Lower leg skin (tissue), 3 donors: ENCODE measurements around the gene THOP1.

ENCODE experiments used
- POLR2A ChIP-seq, 2 donors: fragments of 450-650 bp; IDR thresholded peaks; one replicate each; pipeline ENCODE4 v1.6.1; 2016 to 2017; ENCODE audit warnings: antibody characterized with exemption in 2 of 2, mild to moderate bottlenecking in 1 of 2, moderate library complexity in 1 of 2
- TF ChIP-seq, protein P1 (sequence below), 3 donors: fragments of 450-650 bp; IDR thresholded peaks; one replicate each; pipeline ENCODE4 v1.5.1; 2016; ENCODE audit warnings: antibody characterized with exemption in 3 of 3, mild to moderate bottlenecking in 3 of 3, moderate library complexity in 2 of 3

DNA sequence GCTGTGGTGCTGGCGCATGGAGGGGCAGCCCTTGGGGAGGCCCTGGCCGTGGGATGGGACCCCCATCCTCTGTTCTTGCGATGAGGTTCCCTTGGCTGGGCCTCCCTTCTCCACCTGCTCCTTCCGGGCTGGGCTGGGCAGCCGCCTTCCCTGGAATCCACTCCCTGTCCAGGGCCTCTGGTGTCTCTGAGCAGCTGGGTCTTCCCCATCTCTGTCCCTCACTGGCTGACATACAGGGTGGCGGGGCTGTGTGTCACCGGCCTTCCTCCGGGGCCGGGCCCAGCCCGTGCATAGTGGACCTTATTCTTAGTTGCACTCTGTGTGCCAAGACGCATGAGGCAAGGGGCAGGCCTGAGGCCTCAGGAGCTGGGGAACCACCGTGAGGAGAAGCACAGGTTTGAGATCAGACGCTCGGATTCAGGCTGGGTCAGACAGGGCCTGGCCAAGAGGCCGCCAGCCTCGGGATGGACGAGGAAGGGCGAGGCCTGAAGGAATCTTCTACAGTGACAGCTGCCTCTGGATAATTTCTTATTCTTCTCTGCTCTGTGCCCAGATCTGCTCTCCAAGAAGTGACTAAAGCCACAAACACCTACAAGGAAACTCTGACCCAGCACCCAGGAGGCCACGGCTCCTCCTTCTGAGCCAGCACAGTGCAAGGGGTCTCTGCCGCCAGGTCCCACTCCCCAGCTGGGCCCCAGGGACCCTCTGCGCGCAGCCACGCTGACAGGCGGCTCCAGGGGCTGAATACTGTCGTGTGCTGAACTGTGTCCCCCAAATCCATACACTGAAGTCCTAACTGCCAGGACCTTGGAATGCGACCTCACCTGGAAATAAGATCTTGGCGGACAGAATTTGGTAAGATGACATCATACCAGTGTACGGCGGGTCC is 13.3 kb upstream of the THOP1 start:
- TF ChIP-seq, protein P1, sequence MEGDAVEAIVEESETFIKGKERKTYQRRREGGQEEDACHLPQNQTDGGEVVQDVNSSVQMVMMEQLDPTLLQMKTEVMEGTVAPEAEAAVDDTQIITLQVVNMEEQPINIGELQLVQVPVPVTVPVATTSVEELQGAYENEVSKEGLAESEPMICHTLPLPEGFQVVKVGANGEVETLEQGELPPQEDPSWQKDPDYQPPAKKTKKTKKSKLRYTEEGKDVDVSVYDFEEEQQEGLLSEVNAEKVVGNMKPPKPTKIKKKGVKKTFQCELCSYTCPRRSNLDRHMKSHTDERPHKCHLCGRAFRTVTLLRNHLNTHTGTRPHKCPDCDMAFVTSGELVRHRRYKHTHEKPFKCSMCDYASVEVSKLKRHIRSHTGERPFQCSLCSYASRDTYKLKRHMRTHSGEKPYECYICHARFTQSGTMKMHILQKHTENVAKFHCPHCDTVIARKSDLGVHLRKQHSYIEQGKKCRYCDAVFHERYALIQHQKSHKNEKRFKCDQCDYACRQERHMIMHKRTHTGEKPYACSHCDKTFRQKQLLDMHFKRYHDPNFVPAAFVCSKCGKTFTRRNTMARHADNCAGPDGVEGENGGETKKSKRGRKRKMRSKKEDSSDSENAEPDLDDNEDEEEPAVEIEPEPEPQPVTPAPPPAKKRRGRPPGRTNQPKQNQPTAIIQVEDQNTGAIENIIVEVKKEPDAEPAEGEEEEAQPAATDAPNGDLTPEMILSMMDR (IDR thresholded peaks at IDR 0.05) = no peak
- TF ChIP-seq POLR2A (IDR thresholded peaks at IDR 0.05) = no peak
